ENCODE results near the gene GPC6.

DNA sequence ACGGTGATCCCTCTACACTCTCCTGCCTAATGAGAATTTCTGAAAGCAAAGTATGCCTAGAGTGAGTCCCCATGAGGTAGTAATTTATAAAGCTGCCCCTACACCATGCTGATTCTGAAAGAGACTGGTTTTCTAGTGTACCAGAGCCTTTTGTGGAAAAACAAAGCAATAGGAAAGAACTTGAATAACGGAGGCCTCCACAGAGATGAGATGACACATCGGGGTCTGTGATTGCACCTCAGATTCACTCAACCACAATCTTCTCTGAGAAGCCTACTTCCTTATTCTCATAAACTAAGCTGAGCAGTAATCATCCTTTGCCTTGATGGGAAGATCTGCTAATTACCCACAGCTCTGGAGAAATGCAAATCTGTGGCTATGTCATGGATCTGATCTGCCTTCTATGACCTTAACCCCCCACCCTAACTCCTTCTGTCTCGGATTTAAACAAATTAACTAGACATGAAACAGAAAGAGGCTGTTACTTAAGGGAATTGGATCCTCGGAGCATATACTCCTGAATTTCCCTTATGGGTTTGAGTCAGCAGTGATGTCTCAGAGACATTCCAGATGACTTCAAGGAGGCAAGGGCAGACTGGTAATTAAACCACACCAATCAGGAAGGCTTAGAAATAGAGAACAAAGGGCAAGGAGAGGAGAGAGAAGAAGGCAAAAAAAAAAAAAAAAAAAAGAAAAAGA, 1124.8 kb downstream of the GPC6 start:
- TF ChIP-seq CTCF (IDR thresholded peaks at IDR 0.05; ENCODE audit: poor library complexity, severe bottlenecking) (no peak), SMC3 (conservative IDR thresholded peaks at IDR 0.05; ENCODE audit: poor library complexity) (no peak), EZH2 (IDR thresholded peaks at IDR 0.05; ENCODE audit: borderline replicate concordance, insufficient read depth, low read length, poor library complexity, severe bottlenecking) (no peak), TAF1 (IDR thresholded peaks at IDR 0.05; ENCODE audit: low read depth) (no peak), POLR2AphosphoS5 (IDR thresholded peaks at IDR 0.05) (no peak)
- TF ChIP-seq, protein P1, sequence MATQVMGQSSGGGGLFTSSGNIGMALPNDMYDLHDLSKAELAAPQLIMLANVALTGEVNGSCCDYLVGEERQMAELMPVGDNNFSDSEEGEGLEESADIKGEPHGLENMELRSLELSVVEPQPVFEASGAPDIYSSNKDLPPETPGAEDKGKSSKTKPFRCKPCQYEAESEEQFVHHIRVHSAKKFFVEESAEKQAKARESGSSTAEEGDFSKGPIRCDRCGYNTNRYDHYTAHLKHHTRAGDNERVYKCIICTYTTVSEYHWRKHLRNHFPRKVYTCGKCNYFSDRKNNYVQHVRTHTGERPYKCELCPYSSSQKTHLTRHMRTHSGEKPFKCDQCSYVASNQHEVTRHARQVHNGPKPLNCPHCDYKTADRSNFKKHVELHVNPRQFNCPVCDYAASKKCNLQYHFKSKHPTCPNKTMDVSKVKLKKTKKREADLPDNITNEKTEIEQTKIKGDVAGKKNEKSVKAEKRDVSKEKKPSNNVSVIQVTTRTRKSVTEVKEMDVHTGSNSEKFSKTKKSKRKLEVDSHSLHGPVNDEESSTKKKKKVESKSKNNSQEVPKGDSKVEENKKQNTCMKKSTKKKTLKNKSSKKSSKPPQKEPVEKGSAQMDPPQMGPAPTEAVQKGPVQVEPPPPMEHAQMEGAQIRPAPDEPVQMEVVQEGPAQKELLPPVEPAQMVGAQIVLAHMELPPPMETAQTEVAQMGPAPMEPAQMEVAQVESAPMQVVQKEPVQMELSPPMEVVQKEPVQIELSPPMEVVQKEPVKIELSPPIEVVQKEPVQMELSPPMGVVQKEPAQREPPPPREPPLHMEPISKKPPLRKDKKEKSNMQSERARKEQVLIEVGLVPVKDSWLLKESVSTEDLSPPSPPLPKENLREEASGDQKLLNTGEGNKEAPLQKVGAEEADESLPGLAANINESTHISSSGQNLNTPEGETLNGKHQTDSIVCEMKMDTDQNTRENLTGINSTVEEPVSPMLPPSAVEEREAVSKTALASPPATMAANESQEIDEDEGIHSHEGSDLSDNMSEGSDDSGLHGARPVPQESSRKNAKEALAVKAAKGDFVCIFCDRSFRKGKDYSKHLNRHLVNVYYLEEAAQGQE (IDR thresholded peaks at IDR 0.05; ENCODE audit: borderline replicate concordance): no peak

Measured in neural cell (in vitro differentiated cells).